ENCODE results near the gene CRLF1. TPM values are rescaled to one million over a fixed set of nuclear protein-coding genes. Genes with fewer than 3 reads are reported as not detected.

The CRLF1 gene
- total RNA-seq, 4 donors from 2014 or later = 10.9 to 67.4 (median 42.7) TPM

- TF ChIP-seq POLR2A (IDR thresholded peaks at IDR 0.05) (no peak), CTCF (IDR thresholded peaks at IDR 0.05) (no peak), EP300 (IDR thresholded peaks at IDR 0.05) (no peak), POLR2AphosphoS5 (IDR thresholded peaks at IDR 0.05) (no peak)
- H3K27ac ChIP-seq = no peak overlapping the region
- peaks cover 49% of the 10 kb centered on the region for H3K27me3 ChIP-seq
- no peaks in the 10 kb centered on the region for H3K9me3 ChIP-seq
- H3K4me1 ChIP-seq = peaks cover 2 to 23% (median 14%) of the 10 kb centered on the region in 3 donors
- H3K4me3 ChIP-seq = no peak overlapping the region
- peaks cover 0 to 3% of the 10 kb centered on the region in 2 donors for H3K36me3 ChIP-seq
- no peak for ATAC-seq
- 20% methylated on average over 4 of the region's 25 CpGs; no CpG with 5 or more reads in 1 of the 2 donors for WGBS, 2 donors (ENCODE audit: low coverage in 1 of 2)
These were observed 8.6 kb downstream of the CRLF1 start for GRCh38 chr19:18597809-18598660.

GRCh38 chr19:18596752-18597157 is 9.8 kb downstream of the CRLF1 start:
- peaks cover 2 to 23% (median 14%) of the 10 kb centered on the region in 3 donors for H3K4me1 ChIP-seq
- peaks cover 40% of the 10 kb centered on the region for H3K27me3 ChIP-seq

GRCh38 chr19:18595475-18595874 is 11.1 kb downstream of the CRLF1 start:
- Histone ChIP-seq H3K4me3 (no peak overlapping the region), H3K36me3 (peaks cover 0 to 19% of the 10 kb centered on the region in 2 donors), H3K4me1 (peaks cover 2 to 29% (median 14%) of the 10 kb centered on the region in 3 donors), H3K27ac (no peak overlapping the region), H3K9me3 (no peaks in the 10 kb centered on the region), H3K27me3 (peaks cover 30% of the 10 kb centered on the region)
- WGBS, 2 donors (ENCODE audit: low coverage in 1 of 2) = 80% methylated on average over 1 of the region's 6 CpGs; no CpG with 5 or more reads in 1 of the 2 donors
- TF ChIP-seq EP300 (IDR thresholded peaks at IDR 0.05) = no peak
- TF ChIP-seq CTCF (IDR thresholded peaks at IDR 0.05) = no peak
- TF ChIP-seq POLR2A (IDR thresholded peaks at IDR 0.05) = no peak
- no peak for TF ChIP-seq POLR2AphosphoS5 (IDR thresholded peaks at IDR 0.05)
- ATAC-seq = no peak

More at GRCh38 chr19:18596752-18597157, 9.8 kb downstream of the CRLF1 start:
- 20 to 40% methylated on average over 1 to 10 of the region's 21 CpGs for WGBS, 2 donors (ENCODE audit: low coverage in 1 of 2)
- H3K4me3 ChIP-seq = no peak overlapping the region
- H3K27ac ChIP-seq = no peak overlapping the region
- no peaks in the 10 kb centered on the region for H3K9me3 ChIP-seq
- H3K36me3 ChIP-seq = peaks cover 0 to 8% of the 10 kb centered on the region in 2 donors
- no peak for ATAC-seq
- TF ChIP-seq CTCF (IDR thresholded peaks at IDR 0.05) (no peak), EP300 (IDR thresholded peaks at IDR 0.05) (no peak), POLR2AphosphoS5 (IDR thresholded peaks at IDR 0.05) (no peak), POLR2A (IDR thresholded peaks at IDR 0.05) (no peak)

- H3K27me3 ChIP-seq = peaks cover 24% of the 10 kb centered on the region
- ATAC-seq = no peak
- 19 to 30% methylated on average over 2 to 13 of the region's 26 CpGs for WGBS, 2 donors (ENCODE audit: low coverage in 1 of 2)
- peak overlapping the region in 1 of 4 donors; percentile 67 for H3K27ac ChIP-seq
- peaks cover 0 to 20% of the 10 kb centered on the region in 2 donors for H3K36me3 ChIP-seq
- H3K4me1 ChIP-seq = peaks cover 2 to 35% (median 15%) of the 10 kb centered on the region in 3 donors
- no peak for TF ChIP-seq CTCF (IDR thresholded peaks at IDR 0.05)
- no peak for TF ChIP-seq POLR2AphosphoS5 (IDR thresholded peaks at IDR 0.05)
- TF ChIP-seq POLR2A (IDR thresholded peaks at IDR 0.05) = no peak
- TF ChIP-seq EP300 (IDR thresholded peaks at IDR 0.05) = no peak
- no peaks in the 10 kb centered on the region for H3K9me3 ChIP-seq
- H3K4me3 ChIP-seq = peak overlapping the region in 1 of 2 donors; percentile 47
These were observed 11.7 kb downstream of the CRLF1 start for GRCh38 chr19:18594824-18595373.

Measured in gastroesophageal sphincter (tissue), 4 donors.